Astrocyte (in vitro differentiated cells and primary cell): ENCODE data around the gene NAB2. TPM values are rescaled to one million over a fixed set of nuclear protein-coding genes. Genes with fewer than 3 reads are reported as not detected.

Source experiments
- DNase-seq: peaks from one replicate; pipeline ENCODE4 v3.0.0-alpha.2; 2010; ENCODE audit warnings: low read depth
- FAIRE-seq: peaks from 2 replicates; lab custom pipeline; 2011; peaks lifted over from hg19 to GRCh38; lab: Jason Lieb, UNC
- H2AFZ ChIP-seq: 2 replicates; pipeline ENCODE4 v1.6.0; 2012; ENCODE audit warnings: low read depth, low read length, inconsistent platforms
- H3K27ac ChIP-seq: 2 replicates; pipeline ENCODE4 v1.5.1; 2011; ENCODE audit warnings: low read depth, low read length, inconsistent platforms
- H3K27me3 ChIP-seq: 2 replicates; pipeline ENCODE4 v1.6.0; 2011; ENCODE audit warnings: low read length, inconsistent platforms; ENCODE audit not compliant: insufficient read depth
- H3K36me3 ChIP-seq: 2 replicates; pipeline ENCODE4 v1.5.1; 2011; ENCODE audit warnings: low read length, inconsistent platforms; ENCODE audit not compliant: insufficient read depth
- H3K4me1 ChIP-seq: 2 replicates; pipeline ENCODE4 v1.5.1; 2011; ENCODE audit warnings: low read length, inconsistent platforms; ENCODE audit not compliant: insufficient read depth
- H3K4me2 ChIP-seq: 2 replicates; pipeline ENCODE4 v1.6.0; 2012; ENCODE audit warnings: low read length, inconsistent platforms
- H3K4me3 ChIP-seq: 2 replicates; pipeline ENCODE4 v1.5.1; 2011; ENCODE audit warnings: low read depth, mild to moderate bottlenecking, low read length, inconsistent platforms; ENCODE audit not compliant: insufficient read depth
- H3K79me2 ChIP-seq: 2 replicates; pipeline ENCODE4 v1.6.0; 2012; ENCODE audit warnings: mild to moderate bottlenecking, low read length, inconsistent platforms; ENCODE audit not compliant: insufficient read depth
- H3K9ac ChIP-seq: 2 replicates; pipeline ENCODE4 v1.6.0; 2012; ENCODE audit warnings: mild to moderate bottlenecking, low read length, inconsistent platforms
- H3K9me3 ChIP-seq: 2 replicates; pipeline ENCODE4 v1.5.1; 2012; ENCODE audit warnings: low read depth, mild to moderate bottlenecking, low read length, inconsistent platforms; ENCODE audit not compliant: insufficient read depth
- H4K20me1 ChIP-seq: 2 replicates; pipeline ENCODE4 v1.6.0; 2012; ENCODE audit warnings: low read length, inconsistent platforms; ENCODE audit not compliant: insufficient read depth
- H3K27ac Mint-ChIP-seq: one replicate; pipeline ENCODE4 v1.8.0; 2021; ENCODE audit warnings: mild to moderate bottlenecking, mixed read lengths; ENCODE audit not compliant: unreplicated experiment
- H3K27me3 Mint-ChIP-seq: one replicate; pipeline ENCODE4 v1.8.0; 2021; ENCODE audit warnings: low read depth, mixed read lengths; ENCODE audit not compliant: unreplicated experiment
- H3K36me3 Mint-ChIP-seq: one replicate; pipeline ENCODE4 v1.8.0; 2021; ENCODE audit warnings: low read depth, mixed read lengths; ENCODE audit not compliant: unreplicated experiment
- H3K4me1 Mint-ChIP-seq: one replicate; pipeline ENCODE4 v1.8.0; 2021; ENCODE audit warnings: low read depth, mixed read lengths; ENCODE audit not compliant: unreplicated experiment
- H3K4me3 Mint-ChIP-seq: one replicate; pipeline ENCODE4 v1.8.0; 2021; ENCODE audit warnings: mild to moderate bottlenecking, moderate library complexity, mixed read lengths; ENCODE audit not compliant: unreplicated experiment
- H3K9me3 Mint-ChIP-seq: one replicate; pipeline ENCODE4 v1.8.0; 2021; ENCODE audit warnings: mild to moderate bottlenecking, mixed read lengths; ENCODE audit not compliant: unreplicated experiment
- CTCF ChIP-seq: IDR thresholded peaks from 2 replicates; pipeline ENCODE4 v1.5.1; 2011; ENCODE audit warnings: low read depth, mild to moderate bottlenecking, inconsistent platforms, low read length, moderate library complexity; ENCODE audit not compliant: insufficient read depth
- EZH2 ChIP-seq: IDR thresholded peaks from 2 replicates; pipeline ENCODE4 v1.6.1; 2012; ENCODE audit warnings: mild to moderate bottlenecking, low read length, inconsistent platforms; ENCODE audit not compliant: insufficient read depth
- total RNA-seq: library from RNA; stranded (reverse); gene quantifications from 2 replicates; pipeline ENCODE4 v1.2.1, GENCODE V29; 2021

Gene NAB2
- total RNA-seq, 1 donor from 2014 or later = 36.6 TPM

- H3K79me2 ChIP-seq = peaks cover 32% of the 10 kb centered on the region
- DNase-seq = no peak
- H3K36me3 ChIP-seq = peaks cover 28% of the 10 kb centered on the region
- Mint-ChIP-seq H3K9me3 (no peaks in the 10 kb centered on the region), H3K27me3 (no peaks in the 10 kb centered on the region), H3K27ac (peak overlapping the region; percentile 43), H3K4me1 (peaks cover 41% of the 10 kb centered on the region), H3K36me3 (peaks cover 19% of the 10 kb centered on the region), H3K4me3 (no peak overlapping the region)
- peaks cover 42% of the 10 kb centered on the region for H4K20me1 ChIP-seq
- no peak for FAIRE-seq
- no peak for TF ChIP-seq CTCF
- TF ChIP-seq EZH2 = no peak
- H2AFZ ChIP-seq = no peak overlapping the region
- no peak overlapping the region for H3K4me2 ChIP-seq
- H3K9me3 ChIP-seq = no peaks in the 10 kb centered on the region
- no peaks in the 10 kb centered on the region for H3K27me3 ChIP-seq
- H3K4me3 ChIP-seq = no peak overlapping the region
- H3K9ac ChIP-seq = no peak overlapping the region
- H3K4me1 ChIP-seq = peaks cover 40% of the 10 kb centered on the region
- H3K27ac ChIP-seq = no peak overlapping the region
These were observed 7.2 kb downstream of the NAB2 start for GRCh38 chr12:57096099-57096572.

- peaks cover 41% of the 10 kb centered on the region for H3K4me1 Mint-ChIP-seq
- TF ChIP-seq CTCF = no peak
- TF ChIP-seq EZH2 = no peak
- Histone ChIP-seq H3K36me3 (peaks cover 24% of the 10 kb centered on the region), H3K9ac (no peak overlapping the region), H3K27ac (no peak overlapping the region), H3K79me2 (peaks cover 23% of the 10 kb centered on the region), H2AFZ (no peak overlapping the region), H3K4me1 (peaks cover 33% of the 10 kb centered on the region), H3K27me3 (no peaks in the 10 kb centered on the region), H3K4me3 (no peak overlapping the region), H3K4me2 (no peak overlapping the region), H4K20me1 (peaks cover 34% of the 10 kb centered on the region), H3K9me3 (no peaks in the 10 kb centered on the region)
- no peak for DNase-seq
- FAIRE-seq = no peak
- peaks cover 17% of the 10 kb centered on the region for H3K36me3 Mint-ChIP-seq
- peak overlapping the region; percentile 37 for H3K27ac Mint-ChIP-seq
- no peaks in the 10 kb centered on the region for H3K9me3 Mint-ChIP-seq
- no peaks in the 10 kb centered on the region for H3K27me3 Mint-ChIP-seq
- no peak overlapping the region for H3K4me3 Mint-ChIP-seq
These were observed 8.0 kb downstream of the NAB2 start for GRCh38 chr12:57096748-57097553.

- Histone ChIP-seq H3K27ac (no peak overlapping the region), H3K4me1 (peaks cover 30% of the 10 kb centered on the region), H3K27me3 (no peaks in the 10 kb centered on the region), H3K4me3 (no peak overlapping the region), H4K20me1 (peaks cover 29% of the 10 kb centered on the region), H3K4me2 (no peak overlapping the region), H3K9ac (no peak overlapping the region), H3K36me3 (peaks cover 20% of the 10 kb centered on the region), H3K9me3 (no peaks in the 10 kb centered on the region), H2AFZ (no peak overlapping the region), H3K79me2 (peaks cover 18% of the 10 kb centered on the region)
- H3K4me3 Mint-ChIP-seq = no peak overlapping the region
- H3K36me3 Mint-ChIP-seq = peaks cover 15% of the 10 kb centered on the region
- FAIRE-seq = no peak
- no peak for TF ChIP-seq EZH2
- TF ChIP-seq CTCF = no peak
- H3K27ac Mint-ChIP-seq = no peak overlapping the region
- no peak for DNase-seq
- H3K4me1 Mint-ChIP-seq = peaks cover 41% of the 10 kb centered on the region
- no peaks in the 10 kb centered on the region for H3K9me3 Mint-ChIP-seq
- H3K27me3 Mint-ChIP-seq = no peaks in the 10 kb centered on the region
These were observed 8.6 kb downstream of the NAB2 start for GRCh38 chr12:57097554-57097835.
